ENCODE data around the gene UTP11. TPM values are rescaled to one million over a fixed set of nuclear protein-coding genes. Genes with fewer than 3 reads are reported as not detected.

The UTP11 gene
- total RNA-seq, 1 donor, result 38.7 TPM

- H3K36me3 ChIP-seq (ENCODE audit: insufficient read depth, low read length), result no peaks in the 10 kb centered on the region
- no peaks in the 10 kb centered on the region for H3K9me3 ChIP-seq (ENCODE audit: low read depth, low read length)
- H2AFZ ChIP-seq (ENCODE audit: low read length), result no peak overlapping the region
- no peaks in the 10 kb centered on the region for H4K20me1 ChIP-seq (ENCODE audit: insufficient read depth, low read length)
- peak overlapping the region; percentile 60 for H3K4me2 ChIP-seq (ENCODE audit: insufficient read depth, low read length)
- no peak overlapping the region for H3K4me3 ChIP-seq (ENCODE audit: insufficient read depth, low read length)
- no peak overlapping the region for H3K27ac ChIP-seq (ENCODE audit: low read depth, low read length)
- H3K4me1 ChIP-seq (ENCODE audit: insufficient read depth, low read length), result peaks cover 10% of the 10 kb centered on the region
- H3K27me3 ChIP-seq (ENCODE audit: insufficient read depth, low read length), result peaks cover 10% of the 10 kb centered on the region
- DNase-seq (ENCODE audit: insufficient read length, low spot score, missing footprints), result no peak
- no peak for TF ChIP-seq CTCF (IDR thresholded peaks at IDR 0.05; ENCODE audit: extremely low read depth, low read depth, low read length)
- no peaks in the 10 kb centered on the region for H3K79me2 ChIP-seq (ENCODE audit: insufficient read depth, low read length)
Observed at GRCh38 chr1:38063616-38064015, 51.1 kb downstream of the UTP11 start.

DNA sequence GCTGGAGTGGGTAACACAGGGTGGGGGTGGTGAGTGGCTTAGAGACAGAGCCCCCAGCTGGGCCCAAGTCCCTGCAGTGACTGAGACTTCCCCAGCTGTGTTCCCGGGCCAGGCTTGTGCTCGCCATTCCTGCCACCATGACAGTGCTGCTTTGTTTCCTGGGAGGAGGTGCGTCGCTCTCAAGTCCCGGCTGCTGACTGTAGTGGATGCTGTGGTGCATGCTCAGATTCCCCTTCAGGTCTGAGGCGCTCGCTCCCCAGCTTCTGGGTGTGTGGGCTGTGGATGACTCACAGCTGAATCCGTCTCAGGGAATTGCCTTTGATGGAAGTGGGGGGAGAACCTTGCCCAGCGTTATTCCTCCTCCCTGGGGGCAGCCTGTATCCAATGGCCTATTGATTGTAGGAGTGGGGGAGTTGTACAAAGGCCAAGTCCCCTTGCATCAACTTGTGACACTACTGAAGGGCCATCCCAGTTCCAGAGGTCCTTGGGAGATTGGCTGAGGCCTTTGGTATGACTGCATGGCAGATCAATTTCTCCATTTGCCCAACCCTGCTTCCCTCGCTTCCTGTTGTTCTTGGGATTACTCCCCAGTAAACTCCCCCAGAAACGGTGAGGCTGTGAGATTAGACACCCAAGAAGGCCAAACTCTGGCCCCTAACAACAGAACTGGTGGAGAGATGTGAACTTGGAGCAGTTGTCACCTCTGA is 51.8 kb downstream of the UTP11 start:
- no peak for TF ChIP-seq CTCF (IDR thresholded peaks at IDR 0.05; ENCODE audit: extremely low read depth, low read depth, low read length)
- H4K20me1 ChIP-seq (ENCODE audit: insufficient read depth, low read length), result no peaks in the 10 kb centered on the region
- peak overlapping the region; percentile 85 for H2AFZ ChIP-seq (ENCODE audit: low read length)
- peaks cover 10% of the 10 kb centered on the region for H3K4me1 ChIP-seq (ENCODE audit: insufficient read depth, low read length)
- H3K36me3 ChIP-seq (ENCODE audit: insufficient read depth, low read length), result no peaks in the 10 kb centered on the region
- no peaks in the 10 kb centered on the region for H3K79me2 ChIP-seq (ENCODE audit: insufficient read depth, low read length)
- peaks cover 11% of the 10 kb centered on the region for H3K27me3 ChIP-seq (ENCODE audit: insufficient read depth, low read length)
- H3K27ac ChIP-seq (ENCODE audit: low read depth, low read length), result peak overlapping the region; percentile 10
- peak; percentile 97 for DNase-seq (ENCODE audit: insufficient read length, low spot score, missing footprints)
- H3K4me3 ChIP-seq (ENCODE audit: insufficient read depth, low read length), result peak overlapping the region; percentile 12
- no peaks in the 10 kb centered on the region for H3K9me3 ChIP-seq (ENCODE audit: low read depth, low read length)
- peak overlapping the region; percentile 60 for H3K4me2 ChIP-seq (ENCODE audit: insufficient read depth, low read length)

DNA sequence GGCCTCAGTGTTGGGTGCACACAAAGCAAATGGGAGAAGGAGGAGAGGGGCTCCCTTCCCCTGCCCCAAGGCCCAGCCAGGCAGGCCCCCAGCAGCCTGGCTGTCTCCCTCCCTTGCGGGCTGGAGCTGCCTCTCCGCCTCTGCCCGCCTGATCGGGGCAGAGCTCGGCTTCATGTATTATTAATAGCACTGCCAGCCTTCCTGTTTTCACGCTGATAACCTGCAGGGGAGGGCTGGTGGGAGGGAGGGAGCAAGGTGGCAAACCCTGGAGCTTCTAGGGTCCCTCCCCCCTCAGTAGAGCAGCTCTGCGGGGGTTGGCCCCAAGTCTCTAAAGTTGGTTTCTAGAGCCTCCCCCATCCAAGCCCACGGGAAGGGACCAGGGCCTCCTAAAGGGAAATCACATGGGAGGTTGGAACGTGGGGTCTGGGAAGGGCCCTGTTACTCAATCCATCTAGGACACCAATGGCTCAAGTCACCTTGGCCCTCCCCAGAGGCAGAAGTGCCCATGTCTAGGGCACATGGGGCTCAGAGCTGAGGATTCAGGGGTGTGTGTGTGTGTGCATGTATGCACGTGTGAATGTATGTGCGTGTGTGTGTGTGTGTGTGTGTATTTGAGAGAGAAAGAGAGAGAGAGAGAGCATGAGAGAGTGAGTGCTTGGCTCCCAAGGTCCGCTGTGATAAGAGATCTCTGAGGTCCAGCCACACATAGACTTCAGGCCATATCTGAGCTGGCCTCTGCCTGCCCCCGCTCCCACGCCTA is 55.9 kb downstream of the UTP11 start:
- Histone ChIP-seq H3K4me1 (ENCODE audit: insufficient read depth, low read length) (peaks cover 10% of the 10 kb centered on the region), H4K20me1 (ENCODE audit: insufficient read depth, low read length) (no peaks in the 10 kb centered on the region), H3K9me3 (ENCODE audit: low read depth, low read length) (no peaks in the 10 kb centered on the region), H3K4me2 (ENCODE audit: insufficient read depth, low read length) (no peak overlapping the region), H3K79me2 (ENCODE audit: insufficient read depth, low read length) (no peaks in the 10 kb centered on the region), H2AFZ (ENCODE audit: low read length) (no peak overlapping the region), H3K27ac (ENCODE audit: low read depth, low read length) (no peak overlapping the region), H3K4me3 (ENCODE audit: insufficient read depth, low read length) (no peak overlapping the region), H3K27me3 (ENCODE audit: insufficient read depth, low read length) (peaks cover 16% of the 10 kb centered on the region), H3K36me3 (ENCODE audit: insufficient read depth, low read length) (no peaks in the 10 kb centered on the region)
- no peak for TF ChIP-seq CTCF (IDR thresholded peaks at IDR 0.05; ENCODE audit: extremely low read depth, low read depth, low read length)
- no peak for DNase-seq (ENCODE audit: insufficient read length, low spot score, missing footprints)

DNA sequence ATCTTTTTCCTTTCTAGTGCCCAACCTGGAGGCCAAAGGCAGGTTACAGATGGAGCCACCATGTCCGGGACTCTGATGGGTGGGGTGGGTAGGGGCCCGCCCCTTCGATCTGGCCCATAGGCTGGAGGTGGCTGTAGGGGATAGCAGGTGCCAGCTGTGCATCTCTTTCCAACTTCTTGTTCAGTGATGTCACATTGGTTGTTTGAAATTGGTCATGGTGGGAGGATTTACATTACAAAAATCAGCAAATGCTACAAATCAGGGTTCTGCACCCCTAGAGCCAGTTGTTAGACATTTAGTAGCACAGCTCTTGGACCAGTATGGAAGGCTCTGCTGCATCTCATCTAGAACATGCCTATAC is 56.4 kb downstream of the UTP11 start:
- H3K4me3 ChIP-seq (ENCODE audit: insufficient read depth, low read length), result no peak overlapping the region
- peaks cover 10% of the 10 kb centered on the region for H3K4me1 ChIP-seq (ENCODE audit: insufficient read depth, low read length)
- H3K4me2 ChIP-seq (ENCODE audit: insufficient read depth, low read length), result no peak overlapping the region
- no peaks in the 10 kb centered on the region for H3K36me3 ChIP-seq (ENCODE audit: insufficient read depth, low read length)
- no peaks in the 10 kb centered on the region for H3K79me2 ChIP-seq (ENCODE audit: insufficient read depth, low read length)
- H3K27ac ChIP-seq (ENCODE audit: low read depth, low read length), result no peak overlapping the region
- no peak overlapping the region for H2AFZ ChIP-seq (ENCODE audit: low read length)
- no peaks in the 10 kb centered on the region for H4K20me1 ChIP-seq (ENCODE audit: insufficient read depth, low read length)
- peaks cover 16% of the 10 kb centered on the region for H3K27me3 ChIP-seq (ENCODE audit: insufficient read depth, low read length)
- no peak for DNase-seq (ENCODE audit: insufficient read length, low spot score, missing footprints)
- TF ChIP-seq CTCF (IDR thresholded peaks at IDR 0.05; ENCODE audit: extremely low read depth, low read depth, low read length), result no peak
- no peaks in the 10 kb centered on the region for H3K9me3 ChIP-seq (ENCODE audit: low read depth, low read length)

Measured in osteoblast (primary cell).